Omental fat pad (tissue), 4 donors: Measurements from ENCODE around the gene ERGIC1. TPM values are rescaled to one million over a fixed set of nuclear protein-coding genes. Genes with fewer than 3 reads are reported as not detected.
"Not testable (repeated sequence)": the region's sequence is repeated elsewhere in the genome, so short reads cannot be mapped to it uniquely, and the experiment has no call there.

Source experiments
- ATAC-seq: fragments of 150-250 bp; one replicate; pipeline ENCODE4 v1.9.1; 2016; ENCODE audit warnings: mild to moderate bottlenecking, moderate library complexity; ENCODE audit not compliant: low FRiP score
- DNase-seq: peaks from one replicate; pipeline ENCODE4 v3.0.0-alpha.2; 2019; ENCODE audit warnings: low spot score
- CTCF ChIP-seq, 3 donors: fragments of 450-650 bp; IDR thresholded peaks; one replicate each; pipeline ENCODE4 v1.5.1; 2016 to 2017; ENCODE audit warnings: antibody characterized with exemption in 3 of 3, mild to moderate bottlenecking in 3 of 3, moderate library complexity in 2 of 3
- total RNA-seq, 4 donors: library from RNA; depleted of rRNA; stranded (reverse); fragments of >200 nt; gene quantifications; one replicate each; pipeline ENCODE4 v1.1.0, GENCODE V29; 2016

The ERGIC1 gene
- total RNA-seq, 4 donors from 2014 or later: 98.8 to 227 (median 129) TPM

- ATAC-seq (no peak), DNase-seq (no peak)
- TF ChIP-seq CTCF (IDR thresholded peaks at IDR 0.05): no peak
Measured at GRCh38 chr5:172859966-172860365, 25.9 kb downstream of the ERGIC1 start.

DNA sequence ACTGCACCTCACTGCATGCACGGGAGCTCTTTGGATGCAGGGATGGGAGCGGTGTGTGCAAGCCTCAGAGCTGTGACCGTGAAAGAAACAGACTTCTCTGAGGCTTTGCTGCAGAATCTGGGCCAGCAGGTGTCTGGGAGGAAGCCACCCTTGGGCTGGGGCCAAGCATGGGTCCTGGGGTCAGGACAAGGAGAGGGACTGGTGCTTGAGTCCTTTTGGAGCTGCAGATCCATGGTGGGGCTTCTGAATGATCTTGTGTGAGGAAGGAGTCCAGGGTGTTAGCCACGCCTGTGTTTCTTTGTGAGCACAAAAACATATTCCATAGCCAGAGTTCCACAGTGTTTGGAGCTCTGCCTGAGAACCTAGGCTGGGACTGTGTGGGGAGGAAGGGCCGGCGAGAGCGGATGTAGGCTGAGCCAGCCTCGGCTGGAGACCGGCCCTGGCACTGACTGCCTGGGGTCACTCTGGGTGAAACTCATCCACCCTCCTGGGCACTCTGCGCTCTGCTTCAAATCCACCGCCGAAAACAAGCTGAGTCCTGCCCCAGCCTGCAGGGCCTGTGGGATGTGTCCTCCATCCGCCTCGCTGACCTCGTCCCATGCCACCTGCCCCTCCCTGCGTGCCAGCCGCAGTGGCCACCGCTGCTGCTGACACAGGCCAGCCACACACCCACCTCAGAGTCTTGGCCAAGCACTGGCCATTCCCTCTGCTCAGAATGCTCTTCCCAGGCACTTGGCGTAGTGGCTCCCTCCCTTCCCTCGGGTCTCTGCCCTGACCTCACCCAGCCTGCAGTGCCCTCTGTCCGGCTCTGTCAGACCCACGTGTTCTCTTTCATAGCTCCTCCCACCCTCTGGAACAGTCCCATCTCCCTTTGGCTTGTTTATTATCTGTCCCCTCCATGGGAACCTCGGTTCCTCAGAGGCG is 26.7 kb downstream of the ERGIC1 start:
- TF ChIP-seq CTCF (IDR thresholded peaks at IDR 0.05): no peak
- ATAC-seq (peak; percentile 85), DNase-seq (no peak)

- ATAC-seq (no peak), DNase-seq (no peak)
- no peak for TF ChIP-seq CTCF (IDR thresholded peaks at IDR 0.05)
Measured at GRCh38 chr5:172861461-172861860, 27.4 kb downstream of the ERGIC1 start.

DNA sequence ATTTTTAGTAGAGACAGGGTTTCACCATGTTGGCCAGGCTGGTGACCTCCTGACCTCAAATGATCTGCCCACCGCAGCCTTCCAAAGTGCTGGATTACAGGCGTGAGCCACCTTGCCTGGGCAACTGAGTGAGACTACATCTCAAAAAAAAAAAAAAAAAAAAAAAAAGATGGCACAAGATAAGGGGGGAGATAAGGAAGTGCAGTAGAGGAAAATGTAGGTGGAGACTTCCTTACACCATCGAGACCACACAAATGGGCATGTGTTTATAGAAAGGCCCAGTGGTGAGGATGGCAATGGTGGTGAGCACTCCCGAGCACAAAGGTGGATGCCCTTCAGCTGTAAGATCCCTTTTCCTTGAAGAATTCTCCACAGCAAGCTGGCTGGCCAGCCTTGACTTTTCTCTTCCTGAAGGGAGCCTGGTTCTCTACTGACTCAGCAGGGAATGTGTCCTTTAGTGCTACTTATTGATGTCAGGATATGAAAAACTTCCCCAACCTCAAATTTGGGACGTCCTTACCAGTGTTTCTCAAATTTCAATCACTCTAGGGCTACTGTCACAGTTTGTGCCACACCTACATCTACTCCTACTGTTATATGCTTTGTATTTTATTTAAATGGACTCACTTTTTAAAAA is 28.2 kb downstream of the ERGIC1 start:
- no peak for TF ChIP-seq CTCF (IDR thresholded peaks at IDR 0.05)
- DNase-seq: no peak
- ATAC-seq: no peak

GRCh38 chr5:172864171-172864570 is 30.1 kb downstream of the ERGIC1 start:
- not testable (repeated sequence) for DNase-seq, ATAC-seq

DNA sequence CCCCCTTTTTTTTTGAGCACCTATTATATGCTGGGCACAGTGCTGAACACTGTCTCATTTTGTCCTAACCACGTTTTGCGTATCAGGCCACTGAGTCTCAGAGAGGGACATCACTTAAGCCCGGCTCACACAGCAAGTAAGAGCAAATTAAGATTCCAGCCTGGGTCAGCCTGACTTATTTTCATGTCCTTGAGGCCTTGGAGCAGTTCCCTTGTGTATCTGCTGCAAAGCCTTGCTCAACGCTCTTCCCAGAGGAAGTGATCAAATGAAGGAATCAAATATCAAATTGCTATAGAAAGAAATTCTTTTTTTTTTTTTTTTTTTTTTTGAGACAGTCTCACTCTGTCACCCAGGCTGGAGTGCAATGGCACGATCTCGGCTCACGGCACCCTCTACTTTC is 30.7 kb downstream of the ERGIC1 start:
- TF ChIP-seq CTCF (IDR thresholded peaks at IDR 0.05): no peak
- ATAC-seq (no peak), DNase-seq (no peak)

- ATAC-seq (no peak), DNase-seq (no peak)
- TF ChIP-seq CTCF (IDR thresholded peaks at IDR 0.05): no peak
Measured at GRCh38 chr5:172866378-172866777, 32.3 kb downstream of the ERGIC1 start.
